HG02973 (cell line): ENCODE data around the gene PRODH.
"Not testable (repeated sequence)": the region's sequence is repeated elsewhere in the genome, so short reads cannot be mapped to it uniquely, and the experiment has no call there.

Experiments used
- ATAC-seq: cut with Tn5 transposase; IDR thresholded peaks from one replicate; pipeline ENCODE4 v1.9.1; 2021; ENCODE audit warnings: moderate library complexity; ENCODE audit not compliant: unreplicated experiment

The PRODH gene

GRCh38 chr22:18935889-18936529 lies at the start of gene PRODH:
PRODH (minus strand) TSS chr22:18936293; CDS start chr22:18936287, 6 bp downstream.
- ATAC-seq, result no peak

GRCh38 chr22:18985780-18986179 lies 49.7 kb upstream of the PRODH start:
- ATAC-seq, result no peak

- no peak for ATAC-seq
These were observed 48.5 kb upstream of the PRODH start for GRCh38 chr22:18984564-18984963.

GRCh38 chr22:18983120-18983651 lies 47.1 kb upstream of the PRODH start:
- ATAC-seq, result no peak

- no peak for ATAC-seq
These were observed 44.7 kb upstream of the PRODH start for GRCh38 chr22:18980829-18981228.

- no peak for ATAC-seq
These were observed 43.9 kb upstream of the PRODH start for GRCh38 chr22:18979957-18980356.

- no peak for ATAC-seq
These were observed 42.4 kb upstream of the PRODH start for GRCh38 chr22:18978506-18978905.

GRCh38 chr22:18977824-18978425 lies 41.8 kb upstream of the PRODH start:
- no peak for ATAC-seq

GRCh38 chr22:18976197-18976751 lies 40.2 kb upstream of the PRODH start:
- no peak for ATAC-seq

GRCh38 chr22:18975434-18976196 lies 39.5 kb upstream of the PRODH start:
- ATAC-seq, result no peak

- no peak for ATAC-seq
These were observed 38.5 kb upstream of the PRODH start for GRCh38 chr22:18974477-18975180.

GRCh38 chr22:18973264-18974031 lies 37.4 kb upstream of the PRODH start:
- no peak for ATAC-seq

GRCh38 chr22:18972591-18972990 lies 36.5 kb upstream of the PRODH start:
- not testable (repeated sequence) for ATAC-seq

- not testable (repeated sequence) for ATAC-seq
These were observed 35.9 kb upstream of the PRODH start for GRCh38 chr22:18972029-18972428.

- no peak for ATAC-seq
These were observed 35.2 kb upstream of the PRODH start for GRCh38 chr22:18971321-18971751.

GRCh38 chr22:18970948-18971315 lies 34.8 kb upstream of the PRODH start:
- ATAC-seq, result no peak

GRCh38 chr22:18970176-18970947 lies 34.3 kb upstream of the PRODH start:
- ATAC-seq, result no peak

GRCh38 chr22:18969158-18969942 lies 33.3 kb upstream of the PRODH start:
- not testable (repeated sequence) for ATAC-seq
